ENCODE measurements around the gene CREB3. TPM values are rescaled to one million over a fixed set of nuclear protein-coding genes. Genes with fewer than 3 reads are reported as not detected.

The CREB3 gene
- total RNA-seq, 2 donors from 2014 or later, result 22.8 to 25.3 TPM

DNA sequence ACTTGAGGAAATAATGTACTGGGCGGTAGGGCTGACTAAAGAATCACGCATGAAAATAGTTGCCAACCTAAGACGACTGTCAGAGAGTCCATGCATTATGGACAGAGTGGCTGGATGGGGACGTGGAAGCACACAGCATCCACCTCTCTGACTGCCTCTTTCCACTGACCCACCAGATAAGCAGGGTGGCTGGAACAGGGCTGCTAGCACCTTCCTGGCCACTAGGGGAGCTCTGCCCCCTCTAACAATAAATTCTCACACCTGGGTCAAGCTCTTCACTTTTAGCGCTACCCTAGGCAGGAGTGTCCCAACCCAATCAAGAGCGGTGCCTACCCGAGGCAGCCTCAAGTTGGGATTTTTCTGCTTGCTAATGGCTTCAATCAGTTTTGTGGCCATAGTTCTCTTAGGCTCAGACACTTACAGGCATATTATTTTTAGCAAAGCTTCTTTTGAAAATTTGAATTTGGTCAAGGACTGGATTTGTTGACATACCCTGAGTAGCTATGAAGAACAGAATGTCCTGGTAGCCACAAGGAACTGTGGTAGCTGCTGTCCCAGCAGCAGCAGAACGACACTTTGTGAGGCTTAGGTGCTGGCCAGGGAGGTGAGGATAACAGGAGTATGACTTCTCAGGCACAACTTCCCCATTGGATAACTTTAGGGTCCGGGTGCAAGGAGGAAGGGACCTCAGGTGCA lies 35.8 kb upstream of the CREB3 start:
- peak; percentile 77 to 88 for ATAC-seq
- Mint-ChIP-seq H3K27ac (no peak overlapping the region), H3K9me3 (no peaks in the 10 kb centered on the region), H3K36me3 (peaks cover 0 to 5% of the 10 kb centered on the region in 2 donors)
- peak in 1 of 2 donors; percentile 64 for DNase-seq (ENCODE audit: low spot score in 2 of 2)

DNA sequence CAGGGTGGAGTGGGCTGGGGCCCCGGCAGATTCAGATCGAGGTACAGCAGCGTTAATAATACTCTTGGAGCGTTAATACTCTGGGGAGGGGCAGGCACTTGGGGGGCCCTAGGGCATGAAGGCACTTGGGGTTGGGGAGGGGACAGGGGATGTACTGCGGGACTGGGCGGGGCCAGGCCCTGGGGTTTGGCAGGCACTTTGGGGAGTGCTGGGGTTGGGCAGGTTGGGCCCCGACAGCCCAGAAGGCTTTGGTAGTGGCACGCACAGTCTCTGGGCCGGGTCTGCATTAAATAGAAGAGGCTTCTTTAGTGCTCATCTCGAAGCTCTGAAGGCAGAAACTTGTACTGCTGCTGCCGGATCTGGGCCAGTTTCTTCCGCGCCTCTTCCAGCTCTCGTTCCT lies 35.0 kb upstream of the CREB3 start:
- ATAC-seq, result peak in 1 of 2 donors; percentile 24
- Mint-ChIP-seq H3K9me3 (no peaks in the 10 kb centered on the region), H3K27ac (no peak overlapping the region), H3K36me3 (peaks cover 0 to 5% of the 10 kb centered on the region in 2 donors)
- no peak for DNase-seq (ENCODE audit: low spot score in 2 of 2)

DNA sequence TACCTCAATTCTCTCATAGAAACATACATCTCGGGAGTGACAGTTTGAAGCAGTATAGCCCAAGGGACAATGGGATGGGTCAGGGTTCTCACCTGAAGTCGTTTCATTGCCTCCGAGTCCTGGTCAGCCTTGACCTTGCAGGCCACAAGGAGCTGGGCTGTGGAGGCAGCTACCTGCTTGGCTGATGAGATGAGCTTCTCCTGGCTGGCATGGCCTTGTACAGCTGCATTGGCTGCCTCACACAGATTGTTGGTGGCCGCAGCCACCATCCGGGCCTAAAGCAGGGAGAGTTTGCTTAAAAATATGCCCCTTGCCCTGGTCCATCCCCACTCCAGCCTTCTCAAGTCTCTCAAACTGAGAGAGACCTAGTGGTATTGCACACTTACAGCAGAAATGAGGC lies 34.2 kb upstream of the CREB3 start:
- DNase-seq (ENCODE audit: low spot score in 2 of 2) (no peak), ATAC-seq (no peak)
- H3K36me3 Mint-ChIP-seq, result peaks cover 0 to 10% of the 10 kb centered on the region in 2 donors
- no peaks in the 10 kb centered on the region for H3K9me3 Mint-ChIP-seq
- H3K27ac Mint-ChIP-seq, result no peak overlapping the region

DNA sequence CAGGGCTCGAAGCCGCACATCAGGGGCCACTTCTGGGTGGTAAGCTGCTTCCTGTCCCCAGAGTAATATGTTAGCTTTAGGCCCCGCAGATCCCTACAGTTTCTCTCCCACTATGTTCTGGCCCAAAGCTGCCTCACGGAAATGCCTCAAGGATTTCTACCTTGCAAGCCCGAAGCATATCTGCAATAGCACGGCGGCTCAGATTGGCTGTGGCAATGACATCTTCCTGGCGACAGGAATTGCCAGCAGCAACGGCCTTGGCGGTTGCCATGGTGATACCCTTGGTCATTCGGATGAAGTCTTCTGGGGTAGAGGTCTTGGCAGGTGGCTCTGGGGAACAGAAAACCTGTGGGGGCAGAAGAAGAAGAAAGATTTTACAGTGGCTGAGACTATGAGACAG lies 32.4 kb upstream of the CREB3 start:
- DNase-seq (ENCODE audit: low spot score in 2 of 2), result no peak
- Mint-ChIP-seq H3K9me3 (no peaks in the 10 kb centered on the region), H3K36me3 (peaks cover 8 to 11% of the 10 kb centered on the region in 2 donors), H3K27ac (no peak overlapping the region)
- no peak for ATAC-seq

DNA sequence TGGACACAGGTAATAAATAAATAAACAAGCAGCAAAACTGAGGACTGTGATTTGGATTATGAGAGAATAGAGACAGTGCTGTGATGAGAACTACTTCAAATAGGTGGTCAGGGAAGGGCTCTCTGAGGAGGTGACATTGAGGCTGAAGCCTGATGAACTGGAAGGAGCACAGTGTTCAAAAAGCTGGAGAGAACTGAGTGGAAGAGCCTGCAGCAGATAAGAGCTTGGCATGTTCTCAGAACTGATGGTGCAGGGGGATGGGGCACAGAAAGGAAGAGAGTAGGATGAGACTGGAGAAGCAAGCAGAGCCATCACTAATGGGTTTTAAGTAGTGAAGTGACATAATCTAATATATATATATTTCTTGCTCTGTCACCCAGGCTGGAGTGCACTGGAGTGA lies 31.5 kb upstream of the CREB3 start:
- Mint-ChIP-seq H3K36me3 (peaks cover 8 to 11% of the 10 kb centered on the region in 2 donors), H3K9me3 (no peaks in the 10 kb centered on the region), H3K27ac (no peak overlapping the region)
- ATAC-seq (no peak), DNase-seq (ENCODE audit: low spot score in 2 of 2) (no peak)

DNA sequence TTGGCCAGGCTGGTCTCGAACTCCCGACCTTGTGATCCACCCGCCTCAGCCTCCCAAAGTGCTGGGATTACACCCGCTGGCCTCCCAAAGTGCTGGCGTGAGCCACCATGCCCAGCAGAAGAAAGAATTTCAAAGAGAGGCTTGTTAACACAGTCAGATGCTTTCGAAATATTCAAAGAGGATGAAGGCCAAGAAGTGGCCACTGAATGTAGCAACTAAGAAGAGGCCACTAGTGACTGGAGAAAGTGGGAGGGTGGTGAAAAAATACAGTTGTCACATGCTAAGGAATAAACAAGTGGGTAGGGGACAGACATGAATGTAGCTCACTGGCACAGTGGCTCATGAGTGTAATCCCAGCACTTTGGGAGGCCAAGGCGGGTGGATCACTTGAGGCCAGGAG lies 29.8 kb upstream of the CREB3 start:
- peaks cover 15 to 23% of the 10 kb centered on the region in 2 donors for H3K36me3 Mint-ChIP-seq
- no peak for ATAC-seq

DNA sequence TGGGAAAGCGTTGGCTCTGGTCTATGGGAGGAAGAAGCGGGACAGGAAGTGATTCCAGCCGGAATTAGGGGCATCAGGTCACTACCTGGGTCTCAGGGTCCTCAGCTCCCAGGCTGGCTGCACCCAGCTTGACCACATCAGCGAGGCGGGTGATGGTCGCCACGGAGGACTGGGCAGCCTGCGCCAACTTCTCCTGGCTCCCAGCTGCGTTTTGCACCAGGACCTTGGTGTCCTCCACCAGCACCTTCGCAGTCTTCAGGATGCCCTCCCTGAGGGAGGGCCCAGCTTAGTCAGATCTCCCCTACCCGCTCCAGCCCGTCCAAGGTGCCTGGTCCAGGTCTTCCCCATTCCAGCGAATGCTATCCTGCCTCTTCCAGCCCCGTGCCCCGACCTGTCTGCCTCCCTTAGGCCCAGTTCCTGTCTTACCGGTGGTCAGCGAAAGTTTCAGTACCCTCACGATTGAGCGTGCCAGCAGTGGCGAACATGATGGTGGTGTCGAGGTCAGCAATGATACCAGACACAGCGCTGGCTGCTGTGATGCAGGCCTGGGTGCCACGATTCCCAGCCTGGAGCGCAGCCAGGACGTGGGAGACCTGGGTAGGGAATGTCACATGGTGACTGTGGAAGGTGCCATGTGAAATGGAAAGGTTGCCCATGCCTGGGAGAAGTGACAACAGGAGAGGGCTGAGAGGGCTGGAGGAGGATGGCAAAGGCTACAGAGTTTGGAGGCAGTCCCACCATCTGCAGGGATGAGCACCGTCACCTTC lies 28.4 kb upstream of the CREB3 start:
- peaks cover 17 to 26% of the 10 kb centered on the region in 2 donors for H3K36me3 Mint-ChIP-seq
- DNase-seq (ENCODE audit: low spot score in 2 of 2) (no peak), ATAC-seq (no peak)
- H3K9me3 Mint-ChIP-seq, result no peaks in the 10 kb centered on the region
- peak overlapping the region in 1 of 2 donors; percentile 52 for H3K27ac Mint-ChIP-seq

More for the DNA sequence above, 29.8 kb upstream of the CREB3 start:
- no peak overlapping the region for H3K27ac Mint-ChIP-seq
- no peaks in the 10 kb centered on the region for H3K9me3 Mint-ChIP-seq
- no peak for DNase-seq (ENCODE audit: low spot score in 2 of 2)

DNA sequence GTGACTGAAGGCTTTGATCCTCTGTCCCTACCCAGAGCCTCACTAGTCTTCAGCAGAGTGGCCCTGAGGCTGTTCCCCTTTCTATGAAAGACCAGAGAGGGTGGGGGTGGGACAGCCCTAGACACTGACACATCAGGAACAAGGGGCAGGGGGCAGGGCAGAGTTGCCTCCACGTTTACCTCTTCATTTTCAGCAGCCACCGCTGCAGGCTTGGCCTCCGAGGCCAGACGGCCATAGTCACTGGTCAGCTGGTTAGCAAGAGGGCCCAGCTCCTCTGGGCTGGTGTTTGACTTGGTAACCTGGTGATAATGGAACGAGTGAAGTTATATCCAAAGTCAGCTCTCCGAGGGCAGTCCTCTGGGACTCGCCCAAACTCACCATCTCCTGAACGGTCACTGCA lies 27.1 kb upstream of the CREB3 start:
- H3K27ac Mint-ChIP-seq, result no peak overlapping the region
- no peaks in the 10 kb centered on the region for H3K9me3 Mint-ChIP-seq
- H3K36me3 Mint-ChIP-seq, result peaks cover 19 to 28% of the 10 kb centered on the region in 2 donors
- DNase-seq (ENCODE audit: low spot score in 2 of 2) (no peak), ATAC-seq (no peak)

DNA sequence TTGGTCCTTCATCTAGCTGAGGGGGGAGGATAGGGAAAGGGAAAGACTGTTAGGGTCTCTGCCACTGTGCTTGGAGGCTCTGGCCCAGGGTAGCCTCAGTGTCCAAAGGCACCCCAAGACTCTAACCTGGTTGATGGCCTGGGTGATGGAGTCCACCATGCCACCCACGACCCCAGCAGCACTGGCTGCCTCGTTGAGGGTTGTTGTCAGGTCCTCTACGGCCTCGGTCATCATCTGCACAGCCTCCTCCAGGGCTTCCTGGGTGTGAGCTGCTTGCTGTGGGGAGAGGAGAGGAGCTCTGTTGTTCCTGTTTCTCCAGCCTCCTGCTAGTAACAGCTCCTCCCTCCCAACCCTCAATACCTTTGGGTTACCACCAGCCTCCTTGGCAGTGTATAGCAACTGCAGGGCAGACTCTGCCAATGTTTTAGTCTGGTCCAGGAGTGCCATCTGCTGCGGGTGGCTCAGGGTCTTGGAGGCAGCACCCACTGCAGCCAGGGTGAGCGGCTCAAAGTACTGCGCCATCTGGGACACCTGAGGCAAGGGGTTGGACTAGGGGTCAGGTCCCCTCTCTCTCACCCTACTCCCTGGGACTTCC lies 26.5 kb upstream of the CREB3 start:
- no peak for ATAC-seq
- H3K9me3 Mint-ChIP-seq, result no peaks in the 10 kb centered on the region
- H3K27ac Mint-ChIP-seq, result no peak overlapping the region
- H3K36me3 Mint-ChIP-seq, result peaks cover 24 to 34% of the 10 kb centered on the region in 2 donors
- DNase-seq (ENCODE audit: low spot score in 2 of 2), result no peak

DNA sequence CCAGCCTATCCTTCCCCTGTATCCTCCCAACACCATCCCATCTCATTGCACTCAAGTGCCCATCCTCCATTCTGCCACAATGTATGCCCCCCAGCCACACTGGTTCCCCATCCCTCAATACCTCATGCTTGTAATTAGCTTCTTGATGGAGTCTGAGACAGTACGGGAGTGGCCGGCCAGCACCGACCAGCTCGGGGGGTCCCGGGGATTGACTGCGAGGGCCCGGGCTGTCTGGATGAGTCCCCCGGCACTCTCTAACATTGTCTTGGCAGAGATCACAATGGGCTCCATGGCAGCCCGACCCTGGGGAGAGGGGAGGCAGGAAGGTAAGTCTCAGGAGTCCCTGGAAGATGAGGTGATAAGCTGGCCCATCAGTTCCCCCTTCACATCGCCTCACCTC lies 25.5 kb upstream of the CREB3 start:
- Mint-ChIP-seq H3K36me3 (peaks cover 34 to 42% of the 10 kb centered on the region in 2 donors), H3K9me3 (no peaks in the 10 kb centered on the region), H3K27ac (peak overlapping the region; percentile 11 to 23)
- ATAC-seq (no peak), DNase-seq (ENCODE audit: low spot score in 2 of 2) (no peak)

DNA sequence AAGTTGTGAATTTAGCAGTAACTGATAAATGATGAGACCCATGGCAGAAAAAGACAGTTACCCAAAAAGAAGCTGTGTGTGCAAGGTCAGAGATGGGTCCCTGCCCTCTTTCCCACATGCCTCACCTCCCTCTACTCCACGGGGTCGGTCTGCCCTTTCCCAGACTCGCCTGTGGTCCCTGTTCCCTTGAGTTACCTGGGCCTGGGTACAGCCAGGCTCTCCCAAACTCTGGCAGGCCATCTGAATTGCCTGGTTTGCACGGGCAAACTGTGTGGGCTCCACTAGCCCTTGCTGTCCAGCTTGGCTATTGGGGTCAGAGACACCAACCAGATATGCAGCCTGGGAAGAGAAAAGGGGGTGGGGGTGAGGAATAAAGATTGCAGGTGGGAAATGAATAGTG lies 24.3 kb upstream of the CREB3 start:
- ATAC-seq (no peak), DNase-seq (ENCODE audit: low spot score in 2 of 2) (no peak)
- H3K9me3 Mint-ChIP-seq, result no peaks in the 10 kb centered on the region
- H3K27ac Mint-ChIP-seq, result peak overlapping the region in 1 of 2 donors; percentile 65
- peaks cover 35 to 42% of the 10 kb centered on the region in 2 donors for H3K36me3 Mint-ChIP-seq

DNA sequence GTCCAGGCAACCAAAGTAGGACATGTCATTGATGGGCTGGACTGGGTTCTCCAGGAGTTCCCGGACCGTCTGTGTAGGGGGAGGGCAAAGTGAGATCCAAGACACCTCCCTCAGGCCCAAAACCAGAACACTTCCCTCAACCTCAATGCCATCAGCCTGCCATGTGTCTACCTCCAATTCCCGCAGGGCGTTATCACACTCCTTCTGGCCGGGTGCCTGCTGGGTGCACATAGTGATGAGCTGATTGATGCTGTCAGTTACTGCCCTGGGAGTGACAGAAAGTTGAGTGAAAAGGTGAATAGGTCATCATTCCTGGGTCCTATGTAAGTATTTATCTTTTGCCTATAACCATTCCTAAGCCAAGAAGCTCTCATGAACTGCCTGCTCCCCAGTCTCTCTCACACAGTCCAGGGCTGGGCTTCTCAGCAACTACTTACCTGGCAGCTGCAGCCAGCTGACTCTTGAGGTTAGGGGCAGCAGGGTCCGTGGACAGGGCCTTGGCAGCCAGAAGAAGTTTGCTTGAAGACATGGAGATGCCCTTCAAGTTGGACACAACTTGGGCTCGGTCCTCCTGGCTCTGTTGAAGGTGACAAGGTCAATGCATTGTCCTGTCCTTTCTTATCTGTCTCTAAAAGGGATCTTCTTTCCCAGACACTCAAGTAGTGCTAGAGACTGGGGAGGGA lies 21.5 kb upstream of the CREB3 start:
- DNase-seq (ENCODE audit: low spot score in 2 of 2), result no peak

DNA sequence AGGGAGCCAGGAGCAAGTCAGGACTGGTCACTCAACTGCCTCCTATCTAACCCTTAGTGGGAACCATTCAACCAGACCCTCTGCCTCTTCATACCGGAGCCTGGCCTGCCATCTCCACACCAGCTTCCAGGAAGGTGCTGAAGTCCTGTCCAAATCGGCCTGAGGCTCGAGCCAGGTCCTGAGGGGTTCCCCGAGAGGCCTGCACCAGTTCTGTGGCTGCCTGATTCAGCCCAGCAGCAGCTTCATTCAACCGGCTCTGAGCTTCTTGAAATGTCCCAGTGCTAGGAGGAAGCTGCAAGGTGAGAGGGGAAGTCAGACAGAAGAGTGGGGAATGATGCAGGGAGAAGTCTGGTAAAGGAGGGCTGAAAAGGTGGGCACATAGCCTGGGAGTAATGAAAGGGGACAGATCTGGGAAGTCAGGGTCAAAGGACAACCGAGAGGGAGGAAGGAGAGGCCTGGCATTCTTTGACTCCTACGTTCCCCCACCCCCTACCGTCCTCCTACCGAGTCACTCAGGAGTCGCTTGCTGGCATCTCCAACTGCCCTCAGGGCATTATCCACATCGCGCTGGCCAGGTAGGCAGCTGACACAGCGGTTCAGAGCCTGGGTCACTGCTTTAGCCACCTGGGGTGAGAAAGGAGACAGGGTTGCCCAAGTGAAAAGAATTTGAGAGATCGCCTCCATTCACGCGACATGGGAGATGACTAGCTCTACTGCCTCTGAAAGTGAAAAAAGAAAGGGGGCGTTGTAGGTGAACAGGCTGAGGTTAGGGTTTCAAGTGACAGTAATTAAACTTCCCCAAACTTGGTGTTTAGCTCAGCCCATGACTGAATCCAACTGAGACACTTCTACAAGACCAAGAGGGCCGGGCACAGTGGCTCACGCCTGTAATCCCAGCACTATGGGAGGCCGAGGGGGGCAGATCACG lies 20.7 kb upstream of the CREB3 start:
- Mint-ChIP-seq H3K9me3 (no peaks in the 10 kb centered on the region), H3K36me3 (peaks cover 39 to 60% of the 10 kb centered on the region in 2 donors), H3K27ac (peak overlapping the region; percentile 58 to 89)
- ATAC-seq (peak; percentile 37 to 48), DNase-seq (ENCODE audit: low spot score in 2 of 2) (no peak)

More for the DNA sequence above, 21.5 kb upstream of the CREB3 start:
- peak overlapping the region in 1 of 2 donors; percentile 58 for H3K27ac Mint-ChIP-seq
- H3K9me3 Mint-ChIP-seq, result no peaks in the 10 kb centered on the region
- H3K36me3 Mint-ChIP-seq, result peaks cover 39 to 56% of the 10 kb centered on the region in 2 donors
- ATAC-seq, result no peak

DNA sequence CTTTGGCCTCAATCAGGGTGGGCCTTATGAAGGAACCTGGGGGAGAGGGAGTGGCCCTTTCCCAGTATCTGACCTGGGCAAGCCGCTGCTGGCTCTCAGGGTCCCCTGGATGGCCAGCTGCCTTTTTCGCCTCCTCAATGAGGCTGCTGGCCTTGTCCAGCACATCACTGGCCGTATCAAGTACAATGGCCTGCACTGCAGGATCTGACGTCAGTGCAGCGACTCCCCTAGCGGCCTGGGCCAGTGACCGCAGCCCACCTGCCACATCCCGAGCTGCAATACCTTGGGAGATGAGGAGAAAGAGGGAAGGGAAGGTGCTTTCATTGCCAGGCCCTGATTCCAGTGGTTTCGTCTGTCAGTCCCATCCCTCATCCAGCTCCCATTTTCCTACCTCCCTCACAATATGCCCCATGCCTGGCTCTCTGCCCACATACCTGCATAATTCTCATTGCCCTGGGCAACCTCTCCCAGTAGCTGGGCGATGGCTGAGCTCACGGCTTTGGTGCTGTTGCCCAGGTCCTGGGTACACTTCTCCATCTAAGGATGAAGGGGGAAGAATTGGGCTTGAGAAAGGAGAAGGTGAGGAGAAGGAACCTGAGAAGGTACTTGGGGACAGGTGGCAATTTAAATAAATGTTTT lies 19.6 kb upstream of the CREB3 start:
- peaks cover 34 to 54% of the 10 kb centered on the region in 2 donors for H3K36me3 Mint-ChIP-seq

DNA sequence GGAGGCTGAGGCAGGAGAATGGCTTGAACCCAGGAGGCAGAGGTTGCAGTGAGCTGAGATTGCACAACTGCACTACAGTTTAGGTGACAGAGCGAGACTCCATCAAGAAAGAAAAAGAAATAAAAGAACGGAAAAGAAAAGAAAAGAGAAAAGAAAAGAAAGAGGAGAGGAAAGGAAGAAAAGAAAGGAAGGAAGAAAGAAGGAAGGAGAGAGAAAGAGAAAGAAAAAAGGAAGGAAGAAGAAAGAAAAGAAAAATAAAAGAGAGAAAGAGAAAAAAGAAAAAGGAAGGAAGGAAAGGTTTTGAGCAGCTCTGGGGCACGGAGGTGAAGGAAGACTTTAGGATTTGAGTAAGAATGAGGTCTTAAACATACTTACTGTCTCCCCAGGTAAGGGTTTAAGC lies 18.9 kb upstream of the CREB3 start:
- DNase-seq (ENCODE audit: low spot score in 2 of 2) (no peak), ATAC-seq (no peak)
- peak overlapping the region; percentile 66 to 83 for H3K27ac Mint-ChIP-seq
- H3K36me3 Mint-ChIP-seq, result peaks cover 37 to 51% of the 10 kb centered on the region in 2 donors
- no peaks in the 10 kb centered on the region for H3K9me3 Mint-ChIP-seq

More for the DNA sequence above, 19.6 kb upstream of the CREB3 start:
- no peak for DNase-seq (ENCODE audit: low spot score in 2 of 2)
- Mint-ChIP-seq H3K9me3 (no peaks in the 10 kb centered on the region), H3K27ac (peak overlapping the region; percentile 66 to 83)
- ATAC-seq, result no peak
